Measurements from ENCODE around the gene CCDC73.

GRCh38 chr11:32779136-32779535, 15.3 kb downstream of the CCDC73 start:
- TF ChIP-seq POLR2A (IDR thresholded peaks at IDR 0.05) (no peak), CTCF (IDR thresholded peaks at IDR 0.05) (no peak)

Measured in right lobe of liver (tissue), 4 donors.